Lung (tissue), 13 donors: ENCODE measurements around the gene CA5B. TPM values are rescaled to one million over a fixed set of nuclear protein-coding genes. Genes with fewer than 3 reads are reported as not detected.

Experiments
- ATAC-seq: fragments of 200-7000 bp; cut with Tn5 transposase; one replicate; pipeline ENCODE4 v1.9.1; 2020; ENCODE audit warnings: moderate number of reproducible peaks; ENCODE audit not compliant: insufficient read depth, low FRiP score
- DNase-seq, 3 donors: peaks; one replicate each; pipeline ENCODE4 v3.0.0-alpha.2; 2013 to 2017
- H3K27ac ChIP-seq, 2 donors: one replicate each; pipeline ENCODE4 v1.5.1; 2013; ENCODE audit warnings: mild to moderate bottlenecking in 2 of 2, moderate library complexity in 2 of 2, control low read depth in 1 of 2, inconsistent platforms in 1 of 2, low read depth in 1 of 2, low read length in 1 of 2
- H3K27me3 ChIP-seq, 3 donors: one replicate each; pipeline ENCODE4 v1.5.1; 2013; ENCODE audit warnings: low read length in 2 of 3; ENCODE audit not compliant: control insufficient read depth in 3 of 3, insufficient read depth in 3 of 3
- H3K36me3 ChIP-seq, 4 donors: one replicate each; pipeline ENCODE4 v1.5.1; 2013; ENCODE audit warnings: low read length in 4 of 4, mild to moderate bottlenecking in 1 of 4, moderate library complexity in 1 of 4; ENCODE audit not compliant: control insufficient read depth in 4 of 4, insufficient read depth in 4 of 4
- H3K4me1 ChIP-seq, 5 donors: one replicate each; pipeline ENCODE4 v1.5.1; 2013; ENCODE audit warnings: low read length in 5 of 5, mild to moderate bottlenecking in 2 of 5, moderate library complexity in 1 of 5; ENCODE audit not compliant: control insufficient read depth in 5 of 5, insufficient read depth in 5 of 5
- H3K4me3 ChIP-seq: one replicate; pipeline ENCODE4 v1.5.1; 2013; ENCODE audit warnings: mild to moderate bottlenecking, control low read depth, moderate library complexity
- H3K9ac ChIP-seq, 2 donors: one replicate each; pipeline ENCODE4 v1.5.1; 2013; ENCODE audit warnings: low read length in 2 of 2, control low read depth in 1 of 2; ENCODE audit not compliant: insufficient read depth in 1 of 2
- H3K9me3 ChIP-seq, 4 donors: one replicate each; pipeline ENCODE4 v1.5.1; 2013; ENCODE audit warnings: low read length in 3 of 4, mild to moderate bottlenecking in 1 of 4, moderate library complexity in 1 of 4; ENCODE audit not compliant: control insufficient read depth in 4 of 4, insufficient read depth in 3 of 4
- CTCF ChIP-seq: IDR thresholded peaks from 2 replicates; pipeline ENCODE4 v1.5.1; 2012; ENCODE audit warnings: mild to moderate bottlenecking; ENCODE audit errors: control extremely low read depth, extremely low read depth
- WGBS, 2 donors: extraction: QIAGEN DNeasy Blood & Tissue Kit; methylation state at CpG; one replicate each; pipeline ENCODE4 v1.1.7; 2013; 5-methylcytosine and 5-hydroxymethylcytosine counted together
- polyA plus RNA-seq, 2 donors: library from polyadenylated mRNA; stranded (reverse); fragments of 200-250 nt; gene quantifications; one replicate each; pipeline ENCODE4 v1.2.1, GENCODE V29; 2013
- small RNA-seq: library from RNA; depleted of rRNA; stranded (forward); fragments of <200 nt; gene quantifications from one replicate; pipeline ENCODE3, GENCODE V24; 2014; ENCODE audit warnings: low replicate concordance
- total RNA-seq, 2 donors: library from RNA; depleted of rRNA in 1 of 2; stranded (reverse); fragments of >200 nt in 1 of 2; gene quantifications; one replicate each; pipeline ENCODE4 v1.2.1, GENCODE V29; 2014 to 2021
- donor health status: control.
- donor health status: control.
- donor health status: Bipolar disorder and iron deficiency.
- donor health status: healthy.
- donor health status: DM: yes; HTN: yes; CAD: no.

CA5B gene
- total and polyA plus RNA-seq, 4 donors = 2.1 to 22.3 (median 9.9) TPM

- DNase-seq = no peak
- peaks cover 0 to 3% (median 0%) of the 10 kb centered on the region in 5 donors for H3K4me1 ChIP-seq
- peaks cover 0 to 21% (median 8%) of the 10 kb centered on the region in 3 donors for H3K27me3 ChIP-seq
- no peak overlapping the region for H3K27ac ChIP-seq
- ATAC-seq = no peak
- H3K9me3 ChIP-seq = no peaks in the 10 kb centered on the region
- no peak overlapping the region for H3K4me3 ChIP-seq
- no peak for TF ChIP-seq CTCF
- WGBS, 2 donors = 62 to 70% methylated on average over 3 of the region's 3 CpGs
- peaks cover 0 to 4% (median 0%) of the 10 kb centered on the region in 4 donors for H3K36me3 ChIP-seq
- H3K9ac ChIP-seq = no peak overlapping the region
Observed at GRCh38 chrX:15834053-15834452, 96.0 kb downstream of the CA5B start.

- WGBS, 2 donors = 76 to 86% methylated on average over 5 of the region's 5 CpGs
- no peak for TF ChIP-seq CTCF
- no peak overlapping the region for H3K9ac ChIP-seq
- H3K36me3 ChIP-seq = peaks cover 0 to 4% (median 1%) of the 10 kb centered on the region in 4 donors
- H3K4me3 ChIP-seq = no peak overlapping the region
- H3K27me3 ChIP-seq = peaks cover 0 to 23% (median 8%) of the 10 kb centered on the region in 3 donors
- ATAC-seq = no peak
- DNase-seq = no peak
- H3K4me1 ChIP-seq = peaks cover 0 to 3% (median 0%) of the 10 kb centered on the region in 5 donors
- H3K9me3 ChIP-seq = no peaks in the 10 kb centered on the region
- no peak overlapping the region for H3K27ac ChIP-seq
Observed at GRCh38 chrX:15834827-15835595, 96.9 kb downstream of the CA5B start.

Small RNA genes within 50 kb of the gene (small RNA-seq; reads per million reads assigned to genes)
- not detected for gene RF00409

Other genes starting within 250 kb of the CA5B start
- 10 to 100 TPM in 1 of 2 donors, 1 to 10 TPM in 1; 8.3 to 13.9 TPM for gene PIR, start 244.9 kb upstream of the CA5B start, total RNA-seq
- 10 to 100 TPM; 12.8 to 29.1 TPM for gene PIR, start 244.9 kb upstream of the CA5B start, polyA plus RNA-seq
- 1 to 10 TPM; 1.9 to 4.0 TPM for gene BMX, start 237.5 kb upstream of the CA5B start, total RNA-seq
- 1 to 10 TPM; 1.4 to 3.1 TPM for gene BMX, start 237.5 kb upstream of the CA5B start, polyA plus RNA-seq
- gene ACE2, start 137.3 kb upstream of the CA5B start, total RNA-seq = 1 to 10 TPM; 3.6 to 8.1 TPM
- 1 to 10 TPM in 1 of 2 donors, under 1 TPM in 1; 0.53 to 7.4 TPM for gene ACE2, start 137.3 kb upstream of the CA5B start, polyA plus RNA-seq
- 1 to 10 TPM; 3.0 to 3.6 TPM for gene CLTRN, start 73.5 kb upstream of the CA5B start, total RNA-seq
- 1 to 10 TPM; 1.1 to 1.6 TPM for gene CLTRN, start 73.5 kb upstream of the CA5B start, polyA plus RNA-seq
- 10 to 100 TPM in 1 of 2 donors, 1 to 10 TPM in 1; 7.1 to 11.2 TPM for gene ZRSR2, start 52.2 kb downstream of the CA5B start, total RNA-seq
- gene ZRSR2, start 52.2 kb downstream of the CA5B start, polyA plus RNA-seq = 10 to 100 TPM in 1 of 2 donors, 1 to 10 TPM in 1; 8.9 to 32.8 TPM
- 10 to 100 TPM; 27.4 to 68.9 TPM for gene AP1S2, start 116.5 kb downstream of the CA5B start, total RNA-seq
- 10 to 100 TPM; 13.5 to 23.6 TPM for gene AP1S2, start 116.5 kb downstream of the CA5B start, polyA plus RNA-seq